ENCODE measurements around the gene MYO3B. TPM values are rescaled to one million over a fixed set of nuclear protein-coding genes. Genes with fewer than 3 reads are reported as not detected.
"Not testable (repeated sequence)": the region's sequence is repeated elsewhere in the genome, so short reads cannot be mapped to it uniquely, and the experiment has no call there.

Gene MYO3B
- total RNA-seq, 1 donor = 0.21 TPM

GRCh38 chr2:170408461-170409163, 230.7 kb downstream of the MYO3B start:
- Histone ChIP-seq H3K4me3 (ENCODE audit: low read length) (no peak overlapping the region), H3K27me3 (ENCODE audit: insufficient read depth, low read length) (peaks cover 45% of the 10 kb centered on the region), H3K4me1 (ENCODE audit: insufficient read depth, low read length) (peaks cover 14% of the 10 kb centered on the region), H3K9me3 (ENCODE audit: low read depth, low read length) (no peaks in the 10 kb centered on the region)

- peaks cover 41% of the 10 kb centered on the region for H3K27me3 ChIP-seq (ENCODE audit: insufficient read depth, low read length)
- peaks cover 14% of the 10 kb centered on the region for H3K4me1 ChIP-seq (ENCODE audit: insufficient read depth, low read length)
- H3K9me3 ChIP-seq (ENCODE audit: low read depth, low read length) = no peaks in the 10 kb centered on the region
- H3K4me3 ChIP-seq (ENCODE audit: low read length) = no peak overlapping the region
These were observed 231.2 kb downstream of the MYO3B start for GRCh38 chr2:170409164-170409535.

- no peak overlapping the region for H3K4me3 ChIP-seq (ENCODE audit: low read length)
- no peaks in the 10 kb centered on the region for H3K9me3 ChIP-seq (ENCODE audit: low read depth, low read length)
- H3K4me1 ChIP-seq (ENCODE audit: insufficient read depth, low read length) = peaks cover 14% of the 10 kb centered on the region
- H3K27me3 ChIP-seq (ENCODE audit: insufficient read depth, low read length) = peaks cover 40% of the 10 kb centered on the region
These were observed 233.7 kb downstream of the MYO3B start for GRCh38 chr2:170411660-170412059.

GRCh38 chr2:170420961-170421687, 243.2 kb downstream of the MYO3B start:
- Histone ChIP-seq H3K9me3 (ENCODE audit: low read depth, low read length) (no peaks in the 10 kb centered on the region), H3K4me3 (ENCODE audit: low read length) (no peak overlapping the region), H3K27me3 (ENCODE audit: insufficient read depth, low read length) (peaks cover 3% of the 10 kb centered on the region), H3K4me1 (ENCODE audit: insufficient read depth, low read length) (no peaks in the 10 kb centered on the region)

- H3K9me3 ChIP-seq (ENCODE audit: low read depth, low read length) = no peaks in the 10 kb centered on the region
- H3K4me1 ChIP-seq (ENCODE audit: insufficient read depth, low read length) = no peaks in the 10 kb centered on the region
- no peak overlapping the region for H3K4me3 ChIP-seq (ENCODE audit: low read length)
- H3K27me3 ChIP-seq (ENCODE audit: insufficient read depth, low read length) = no peaks in the 10 kb centered on the region
These were observed 246.0 kb downstream of the MYO3B start for GRCh38 chr2:170423919-170424318.

- no peak overlapping the region for H3K4me3 ChIP-seq (ENCODE audit: low read length)
- H3K9me3 ChIP-seq (ENCODE audit: low read depth, low read length) = no peaks in the 10 kb centered on the region
- H3K27me3 ChIP-seq (ENCODE audit: insufficient read depth, low read length) = no peaks in the 10 kb centered on the region
- no peaks in the 10 kb centered on the region for H3K4me1 ChIP-seq (ENCODE audit: insufficient read depth, low read length)
These were observed 247.4 kb downstream of the MYO3B start for GRCh38 chr2:170425281-170425751.

GRCh38 chr2:170428868-170429267, 250.9 kb downstream of the MYO3B start:
- H3K9me3 ChIP-seq (ENCODE audit: low read depth, low read length) = no peaks in the 10 kb centered on the region
- H3K4me1 ChIP-seq (ENCODE audit: insufficient read depth, low read length) = no peaks in the 10 kb centered on the region
- no peaks in the 10 kb centered on the region for H3K27me3 ChIP-seq (ENCODE audit: insufficient read depth, low read length)
- no peak overlapping the region for H3K4me3 ChIP-seq (ENCODE audit: low read length)

GRCh38 chr2:170432823-170433222, 254.9 kb downstream of the MYO3B start:
- no peak overlapping the region for H3K4me3 ChIP-seq (ENCODE audit: low read length)
- peaks cover 5% of the 10 kb centered on the region for H3K4me1 ChIP-seq (ENCODE audit: insufficient read depth, low read length)
- H3K27me3 ChIP-seq (ENCODE audit: insufficient read depth, low read length) = no peaks in the 10 kb centered on the region
- no peaks in the 10 kb centered on the region for H3K9me3 ChIP-seq (ENCODE audit: low read depth, low read length)

- no peak overlapping the region for H3K4me3 ChIP-seq (ENCODE audit: low read length)
- no peaks in the 10 kb centered on the region for H3K27me3 ChIP-seq (ENCODE audit: insufficient read depth, low read length)
- H3K4me1 ChIP-seq (ENCODE audit: insufficient read depth, low read length) = peaks cover 5% of the 10 kb centered on the region
- H3K9me3 ChIP-seq (ENCODE audit: low read depth, low read length) = no peaks in the 10 kb centered on the region
These were observed 255.5 kb downstream of the MYO3B start for GRCh38 chr2:170433448-170433847.

GRCh38 chr2:170434396-170434795, 256.4 kb downstream of the MYO3B start:
- H3K4me1 ChIP-seq (ENCODE audit: insufficient read depth, low read length); H3K27me3 ChIP-seq (ENCODE audit: insufficient read depth, low read length); H3K9me3 ChIP-seq (ENCODE audit: low read depth, low read length); H3K4me3 ChIP-seq (ENCODE audit: low read length): not testable (repeated sequence)

- no peak overlapping the region for H3K4me3 ChIP-seq (ENCODE audit: low read length)
- peaks cover 5% of the 10 kb centered on the region for H3K4me1 ChIP-seq (ENCODE audit: insufficient read depth, low read length)
- no peaks in the 10 kb centered on the region for H3K9me3 ChIP-seq (ENCODE audit: low read depth, low read length)
- H3K27me3 ChIP-seq (ENCODE audit: insufficient read depth, low read length) = no peaks in the 10 kb centered on the region
These were observed 257.1 kb downstream of the MYO3B start for GRCh38 chr2:170434900-170435621.

GRCh38 chr2:170436077-170436943, 258.4 kb downstream of the MYO3B start:
- peaks cover 5% of the 10 kb centered on the region for H3K4me1 ChIP-seq (ENCODE audit: insufficient read depth, low read length)
- no peaks in the 10 kb centered on the region for H3K9me3 ChIP-seq (ENCODE audit: low read depth, low read length)
- H3K27me3 ChIP-seq (ENCODE audit: insufficient read depth, low read length) = no peaks in the 10 kb centered on the region
- H3K4me3 ChIP-seq (ENCODE audit: low read length) = no peak overlapping the region

GRCh38 chr2:170446078-170446477, 268.1 kb downstream of the MYO3B start:
- H3K4me1 ChIP-seq (ENCODE audit: insufficient read depth, low read length) = no peaks in the 10 kb centered on the region
- H3K27me3 ChIP-seq (ENCODE audit: insufficient read depth, low read length) = peaks cover 2% of the 10 kb centered on the region
- H3K9me3 ChIP-seq (ENCODE audit: low read depth, low read length) = no peaks in the 10 kb centered on the region
- no peak overlapping the region for H3K4me3 ChIP-seq (ENCODE audit: low read length)

- no peak overlapping the region for H3K4me3 ChIP-seq (ENCODE audit: low read length)
- H3K9me3 ChIP-seq (ENCODE audit: low read depth, low read length) = no peaks in the 10 kb centered on the region
- H3K27me3 ChIP-seq (ENCODE audit: insufficient read depth, low read length) = peaks cover 2% of the 10 kb centered on the region
- H3K4me1 ChIP-seq (ENCODE audit: insufficient read depth, low read length) = no peaks in the 10 kb centered on the region
These were observed 271.1 kb downstream of the MYO3B start for GRCh38 chr2:170449034-170449433.
